H1 (cell line): ENCODE data around the gene OSCP1. TPM values are rescaled to one million over a fixed set of nuclear protein-coding genes. Genes with fewer than 3 reads are reported as not detected.

Experiments used
- CTCF ChIA-PET: fragments of 300-600 bp; sonication (Branson Sonifier 250); formaldehyde crosslinking; loops from one replicate; lab custom pipeline; 2021; ENCODE audit not compliant: partially characterized antibody; lab: Charles Lee
- POLR2A ChIA-PET: fragments of 300-600 bp; sonication (Branson Sonifier 250); formaldehyde crosslinking; loops from one replicate; lab custom pipeline; 2021; ENCODE audit warnings: inconsistent platforms; ENCODE audit not compliant: partially characterized antibody; lab: Charles Lee
- DNase-seq, 2 experiments: peaks; one replicate each; pipeline versions ENCODE4 v3.0.0 to v3.0.0-alpha.2; 2010 to 2022; ENCODE audit warnings: low spot score in 2 of 2, low read depth in 1 of 2, mixed read lengths in 1 of 2
- FAIRE-seq: peaks from 2 replicates; lab custom pipeline; 2011; peaks lifted over from hg19 to GRCh38; lab: Jason Lieb, UNC
- H2AFZ ChIP-seq: 2 replicates; pipeline ENCODE4 v1.8.1; 2012; ENCODE audit warnings: low read length, inconsistent platforms
- H2AK5ac ChIP-seq: 2 replicates; pipeline ENCODE4 v1.6.1; 2013; ENCODE audit warnings: low read depth, low read length
- H2BK120ac ChIP-seq: replicated peaks from 2 replicates; pipeline ENCODE3; 2013; ENCODE audit warnings: low read depth, low read length, inconsistent platforms
- H2BK12ac ChIP-seq: 2 replicates; pipeline ENCODE4 v1.6.1; 2013; ENCODE audit warnings: low read depth, low read length
- H2BK15ac ChIP-seq: 2 replicates; pipeline ENCODE4 v1.6.1; 2013; ENCODE audit warnings: low read length
- H2BK20ac ChIP-seq: 2 replicates; pipeline ENCODE4 v1.6.1; 2013; ENCODE audit warnings: low read length
- H2BK5ac ChIP-seq: 2 replicates; pipeline ENCODE4 v1.6.1; 2013; ENCODE audit warnings: low read depth, low read length
- H3K14ac ChIP-seq: 2 replicates; pipeline ENCODE4 v1.6.1; 2013; ENCODE audit warnings: inconsistent platforms; ENCODE audit not compliant: insufficient read length
- H3K18ac ChIP-seq: 2 replicates; pipeline ENCODE4 v1.6.1; 2013; ENCODE audit warnings: low read length; ENCODE audit errors: extremely low read depth
- H3K23ac ChIP-seq: 2 replicates; pipeline ENCODE4 v1.6.1; 2013; ENCODE audit warnings: inconsistent platforms; ENCODE audit not compliant: insufficient read length
- H3K23me2 ChIP-seq: 2 replicates; pipeline ENCODE4 v1.6.1; 2013; ENCODE audit warnings: low read depth, low read length
- H3K27ac ChIP-seq: 2 replicates; pipeline ENCODE4 v1.6.1; 2011; ENCODE audit warnings: low read depth, low read length, inconsistent platforms
- H3K27me3 ChIP-seq, 4 experiments: replicated peaks in 1 of 4; 1 replicate in 1 of 4; 2 replicates in 3 of 4; pipeline versions ENCODE4 v1.6.1 to v1.8.1; 2011 to 2013; ENCODE audit warnings: low read length in 3 of 4, mild to moderate bottlenecking in 3 of 4, inconsistent platforms in 2 of 4, mixed read lengths in 2 of 4, moderate library complexity in 1 of 4; ENCODE audit not compliant: control insufficient read depth in 3 of 4, insufficient read depth in 3 of 4; ENCODE audit errors: extremely low read depth in 1 of 4
- H3K36me3 ChIP-seq, 4 experiments: 2 replicates each; pipeline versions ENCODE4 v1.6.1 to v1.8.1; 2011 to 2013; ENCODE audit warnings: mild to moderate bottlenecking in 4 of 4, low read length in 3 of 4, moderate library complexity in 2 of 4, control low read depth in 1 of 4, inconsistent platforms in 1 of 4; ENCODE audit not compliant: insufficient read depth in 4 of 4, control insufficient read depth in 2 of 4
- H3K4ac ChIP-seq: replicated peaks from 2 replicates; pipeline ENCODE3; 2013; ENCODE audit warnings: low read length, low read depth, mixed read lengths, inconsistent platforms; ENCODE audit not compliant: insufficient read length
- H3K4me1 ChIP-seq, 4 experiments: replicated peaks in 1 of 4; 1 replicate in 1 of 4; 2 replicates in 3 of 4; pipeline versions ENCODE4 v1.6.1 to v1.8.1; 2011 to 2013; ENCODE audit warnings: low read length in 3 of 4, inconsistent platforms in 2 of 4, mixed read lengths in 1 of 4; ENCODE audit not compliant: insufficient read depth in 4 of 4, control insufficient read depth in 3 of 4
- H3K4me2 ChIP-seq, 2 experiments: 2 replicates each; pipeline versions ENCODE4 v1.6.1 to v1.8.1; 2011 to 2013; ENCODE audit warnings: low read depth in 2 of 2, low read length in 2 of 2, control low read depth in 1 of 2, inconsistent platforms in 1 of 2, mild to moderate bottlenecking in 1 of 2; ENCODE audit not compliant: insufficient read depth in 1 of 2
- H3K4me3 ChIP-seq, 4 experiments: fragments of 200-600, 300-600 bp in 1 of 4; sonication (generic), shearing (Covaris generic), sonication (Bioruptor Twin) in 1 of 4; 2 replicates each; pipeline versions ENCODE4 v1.5.1 to v1.8.1; 2011 to 2016; ENCODE audit warnings: low read length in 4 of 4, low read depth in 3 of 4, control low read depth in 2 of 4, inconsistent platforms in 2 of 4, mild to moderate bottlenecking in 2 of 4, mixed read lengths in 1 of 4, moderate library complexity in 1 of 4; ENCODE audit not compliant: insufficient read depth in 2 of 4; ENCODE audit errors: extremely low read depth in 1 of 4
- H3K56ac ChIP-seq: replicated peaks from 2 replicates; pipeline ENCODE3; 2013; ENCODE audit warnings: low read depth, mild to moderate bottlenecking, mixed read lengths, low read length, inconsistent platforms; ENCODE audit not compliant: insufficient read length
- H3K79me1 ChIP-seq: 2 replicates; pipeline ENCODE4 v1.6.1; 2013; ENCODE audit warnings: low read depth, low read length, control low read depth
- H3K79me2 ChIP-seq, 2 experiments: 2 replicates each; pipeline versions ENCODE4 v1.6.1 to v1.8.1; 2012 to 2013; ENCODE audit warnings: low read length in 2 of 2, mild to moderate bottlenecking in 2 of 2, inconsistent platforms in 1 of 2; ENCODE audit not compliant: insufficient read depth in 2 of 2, control insufficient read depth in 1 of 2
- H3K9ac ChIP-seq, 4 experiments: replicated peaks in 1 of 4; 1 replicate in 1 of 4; 2 replicates in 3 of 4; pipeline versions ENCODE4 v1.6.1 to v1.8.1; 2011 to 2013; ENCODE audit warnings: low read depth in 3 of 4, low read length in 3 of 4, control low read depth in 2 of 4, mild to moderate bottlenecking in 2 of 4, moderate library complexity in 2 of 4, inconsistent platforms in 1 of 4; ENCODE audit errors: extremely low read depth in 1 of 4
- H3K9me3 ChIP-seq, 2 experiments: 2 replicates each; pipeline versions ENCODE4 v1.6.1 to v1.8.1; 2012 to 2013; ENCODE audit warnings: mild to moderate bottlenecking in 2 of 2, moderate library complexity in 2 of 2, control low read depth in 1 of 2, inconsistent platforms in 1 of 2, low read depth in 1 of 2, low read length in 1 of 2, mixed read lengths in 1 of 2; ENCODE audit not compliant: insufficient read depth in 2 of 2
- H4K20me1 ChIP-seq, 2 experiments: replicated peaks in 1 of 2; 2 replicates each; pipeline versions ENCODE3 to v1.8.1; 2011 to 2013; ENCODE audit warnings: inconsistent platforms in 2 of 2, low read length in 2 of 2, mild to moderate bottlenecking in 1 of 2; ENCODE audit not compliant: insufficient read depth in 2 of 2, control insufficient read depth in 1 of 2
- H4K5ac ChIP-seq: 2 replicates; pipeline ENCODE4 v1.6.1; 2013; ENCODE audit warnings: low read length, low read depth, mixed read lengths, inconsistent platforms; ENCODE audit not compliant: insufficient read length
- H4K8ac ChIP-seq: 2 replicates; pipeline ENCODE4 v1.8.0; 2013; ENCODE audit warnings: mild to moderate bottlenecking, moderate library complexity, low read length, inconsistent platforms; ENCODE audit not compliant: insufficient read depth; ENCODE audit errors: extremely low read depth
- H4K91ac ChIP-seq: replicated peaks from 2 replicates; pipeline ENCODE3; 2013; ENCODE audit warnings: low read length, mixed read lengths, inconsistent platforms; ENCODE audit not compliant: insufficient read length
- WGBS, 2 experiments: shearing (Covaris generic) in 1 of 2; methylation state at CpG; one replicate each; pipeline versions ENCODE4 v1.1.6 to v1.1.7; 2013 to 2015; ENCODE audit warnings: low lambda C conversion rate in 2 of 2, mixed read lengths in 2 of 2, inconsistent platforms in 1 of 2, low coverage in 1 of 2, missing lambda C conversion rate in 1 of 2; ENCODE audit not compliant: insufficient replicate concordance in 2 of 2, insufficient coverage in 1 of 2, insufficient read length in 1 of 2; ENCODE audit errors: extremely low coverage in 1 of 2, missing lambda C conversion rate in 1 of 2; 5-methylcytosine and 5-hydroxymethylcytosine counted together
- polyA plus RNA-seq, 7 experiments: library from polyadenylated mRNA; depleted of rRNA in 3 of 7; stranded (reverse) in 5 of 7; unstranded in 2 of 7; fragments of >200 nt in 5 of 7; fragments of 200-250 nt in 2 of 7; gene quantifications; 1 replicate in 5 of 7; 2 replicates in 1 of 7; 4 replicates in 1 of 7; pipeline versions ENCODE4 v1.2.1 to v1.2.3, GENCODE V29; 2011 to 2013; ENCODE audit warnings: missing spikeins in 2 of 7, mixed read lengths in 2 of 7
- total RNA-seq: library from RNA; stranded (reverse); fragmentation: NEBNext Ultra II Directional; extraction: Animal tissue kit (Norgen Biotek cat#: 25700); gene quantifications from 2 replicates; pipeline ENCODE4 v1.2.1, GENCODE V29; 2021

Gene OSCP1
- total and polyA plus RNA-seq, 2 of the 8 experiments (the other 6 are each of a cell fraction or from before 2014, with no cell fraction given), result 1.8 to 3.3 TPM

DNA sequence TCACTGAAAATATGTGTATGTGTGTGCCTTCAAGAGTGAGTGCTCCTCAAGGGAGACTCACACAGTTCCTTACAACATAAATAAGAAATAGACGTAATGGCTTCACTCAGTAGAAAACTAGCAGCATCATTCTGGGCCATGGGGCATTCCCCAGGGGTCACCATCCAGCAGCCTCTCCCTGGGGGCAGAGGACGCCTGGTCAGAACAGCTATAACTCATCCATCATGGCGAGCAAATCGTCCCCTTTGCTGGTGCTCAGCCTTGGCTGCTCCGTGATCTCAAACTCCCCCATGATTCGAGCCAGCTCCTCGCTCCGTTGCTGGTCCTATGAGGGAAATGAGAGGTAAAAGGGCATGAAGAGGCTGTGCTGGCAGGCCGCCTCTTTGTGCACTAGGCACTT lies 32.3 kb downstream of the OSCP1 start:
- H3K79me1 ChIP-seq, result no peaks in the 10 kb centered on the region
- H2BK5ac ChIP-seq, result no peak overlapping the region
- H4K5ac ChIP-seq, result no peak overlapping the region
- no peak overlapping the region for H3K4me2 ChIP-seq
- no peak overlapping the region for H3K9ac ChIP-seq
- 92% methylated on average over 9 of the region's 9 CpGs; no CpG with 5 or more reads in 1 of the 2 experiments for WGBS, 2 experiments
- no peak overlapping the region for H3K4me3 ChIP-seq
- no peak overlapping the region for H3K18ac ChIP-seq
- no peaks in the 10 kb centered on the region for H3K79me2 ChIP-seq
- no peak for DNase-seq
- no peaks in the 10 kb centered on the region for H3K36me3 ChIP-seq
- no peak overlapping the region for H2BK12ac ChIP-seq
- H2AK5ac ChIP-seq, result no peak overlapping the region
- H2BK20ac ChIP-seq, result no peak overlapping the region
- no peaks in the 10 kb centered on the region for H3K27me3 ChIP-seq
- no peak overlapping the region for H2BK15ac ChIP-seq
- no peak overlapping the region for H3K23ac ChIP-seq
- H3K14ac ChIP-seq, result no peak overlapping the region
- H2BK120ac ChIP-seq, result no peak overlapping the region
- H2AFZ ChIP-seq, result no peak overlapping the region
- FAIRE-seq, result no peak
- H4K8ac ChIP-seq, result no peak overlapping the region
- no peak overlapping the region for H3K4ac ChIP-seq
- CTCF ChIA-PET, result interaction anchor here (1.2 to 4.0 kb wide), 4 partner anchors 50 to 75 kb away, joined by 3 to 21 read pairs (median 7); no protein-coding TSS in a partner anchor
- no peak overlapping the region for H3K56ac ChIP-seq
- H3K9me3 ChIP-seq, result no peaks in the 10 kb centered on the region
- no peak overlapping the region for H4K91ac ChIP-seq
- no peaks in the 10 kb centered on the region for H4K20me1 ChIP-seq
- POLR2A ChIA-PET, result interaction anchor here (3.3 kb wide), 1 partner anchor 31 kb away, joined by 18 read pairs; no protein-coding TSS in a partner anchor
- H3K27ac ChIP-seq, result no peak overlapping the region
- no peaks in the 10 kb centered on the region for H3K23me2 ChIP-seq
- no peaks in the 10 kb centered on the region for H3K4me1 ChIP-seq
